Naive thymus-derived CD4-positive, alpha-beta T cell (primary cell): ENCODE results near the gene UPB1. TPM values are rescaled to one million over a fixed set of nuclear protein-coding genes. Genes with fewer than 3 reads are reported as not detected.
A peak's percentile ranks its signal among the peaks of the same experiment; 100 is the strongest.

Experiments used
- ATAC-seq: fragments of 150-1000 bp; cut with Tn5 transposase; 2 replicates; pipeline ENCODE4 v1.10.0; 2021; ENCODE audit warnings: mild to moderate bottlenecking, moderate library complexity
- CTCF ChIA-PET: fragments of 350-600 bp; sonication (Branson Sonifier 250); formaldehyde crosslinking; loops from one replicate; lab custom pipeline; 2021; ENCODE audit warnings: antibody characterized with exemption; lab: Charles Lee
- POLR2A ChIA-PET: fragments of 350-600 bp; sonication (Branson Sonifier 250); formaldehyde crosslinking; loops from one replicate; lab custom pipeline; 2021; ENCODE audit warnings: antibody characterized with exemption, inconsistent platforms; lab: Charles Lee
- DNase-seq, 9 donors: peaks; one replicate each; pipeline versions ENCODE4 v3.0.0 to v3.0.0-alpha.2; 2020 to 2022; ENCODE audit warnings: mixed read lengths in 1 of 9
- H3K27ac ChIP-seq: one replicate; pipeline ENCODE4 v1.7.0; 2013; ENCODE audit warnings: mild to moderate bottlenecking, low read depth, low read length, moderate library complexity
- H3K27me3 ChIP-seq, 2 donors: one replicate each; pipeline ENCODE4 v1.7.0; 2013; ENCODE audit warnings: low read length in 2 of 2, mild to moderate bottlenecking in 2 of 2, moderate library complexity in 2 of 2; ENCODE audit not compliant: control insufficient read depth in 2 of 2, insufficient read depth in 2 of 2
- H3K36me3 ChIP-seq, 3 experiments: 1 replicate in 2 of 3; 2 replicates in 1 of 3; pipeline ENCODE4 v1.7.0; 2013; ENCODE audit warnings: low read length in 3 of 3, mild to moderate bottlenecking in 3 of 3, moderate library complexity in 1 of 3; ENCODE audit not compliant: insufficient read depth in 3 of 3, control insufficient read depth in 2 of 3
- H3K4me1 ChIP-seq, 2 donors: one replicate each; pipeline ENCODE4 v1.7.0; 2013; ENCODE audit warnings: low read length in 2 of 2, mild to moderate bottlenecking in 2 of 2, moderate library complexity in 1 of 2; ENCODE audit not compliant: control insufficient read depth in 2 of 2, insufficient read depth in 2 of 2
- H3K4me3 ChIP-seq: 2 replicates; pipeline ENCODE4 v1.7.0; 2013; ENCODE audit warnings: mild to moderate bottlenecking, low read length
- H3K9me3 ChIP-seq, 3 experiments: 1 replicate in 2 of 3; 2 replicates in 1 of 3; pipeline ENCODE4 v1.7.0; 2013; ENCODE audit warnings: low read length in 3 of 3; ENCODE audit not compliant: control insufficient read depth in 2 of 3
- H3K27ac Mint-ChIP-seq, 9 donors: one replicate each; pipeline ENCODE4 v1.8.0; 2020 to 2022; ENCODE audit warnings: mixed read lengths in 9 of 9, mild to moderate bottlenecking in 8 of 9, moderate library complexity in 5 of 9, inconsistent platforms in 2 of 9
- H3K27me3 Mint-ChIP-seq, 5 donors: one replicate each; pipeline ENCODE4 v1.8.0; 2021 to 2022; ENCODE audit warnings: mixed read lengths in 5 of 5, mild to moderate bottlenecking in 1 of 5
- H3K36me3 Mint-ChIP-seq, 5 donors: one replicate each; pipeline ENCODE4 v1.8.0; 2020 to 2022; ENCODE audit warnings: mixed read lengths in 5 of 5, mild to moderate bottlenecking in 3 of 5, inconsistent platforms in 1 of 5
- H3K4me1 Mint-ChIP-seq, 7 donors: one replicate each; pipeline ENCODE4 v1.8.0; 2020 to 2022; ENCODE audit warnings: mixed read lengths in 7 of 7, mild to moderate bottlenecking in 3 of 7, inconsistent platforms in 1 of 7
- H3K4me3 Mint-ChIP-seq, 10 donors: one replicate each; pipeline ENCODE4 v1.8.0; 2020 to 2022; ENCODE audit warnings: mild to moderate bottlenecking in 10 of 10, mixed read lengths in 10 of 10, moderate library complexity in 6 of 10, inconsistent platforms in 2 of 10
- H3K9me3 Mint-ChIP-seq, 11 donors: one replicate each; pipeline ENCODE4 v1.8.0; 2020 to 2022; ENCODE audit warnings: mixed read lengths in 11 of 11, mild to moderate bottlenecking in 4 of 11, inconsistent platforms in 1 of 11, moderate library complexity in 1 of 11
- intact Hi-C, 2 donors: fragments of 100-400 bp; cut with micrococcal nuclease; formaldehyde crosslinking; loops; one replicate each; pipeline ENCODE4 v1.15.1; 2023
- polyA plus RNA-seq, 2 donors: library from polyadenylated mRNA; unstranded; fragments of 300-500 nt; fragmentation: Illumina TruSeq; gene quantifications; one replicate each; pipeline ENCODE4 v1.2.3, GENCODE V29; 2021
- total RNA-seq, 6 experiments: library from RNA in 5 of 6; stranded (reverse) in 5 of 6; gene quantifications; 1 replicate in 5 of 6; 2 replicates in 1 of 6; pipeline ENCODE4 v1.2.3 and lab custom pipeline; 2021 to 2026

The UPB1 gene
- total and polyA plus RNA-seq, 7 experiments from 2014 or later, result 0.14 to 3.4 (median 1.6) TPM

DNA sequence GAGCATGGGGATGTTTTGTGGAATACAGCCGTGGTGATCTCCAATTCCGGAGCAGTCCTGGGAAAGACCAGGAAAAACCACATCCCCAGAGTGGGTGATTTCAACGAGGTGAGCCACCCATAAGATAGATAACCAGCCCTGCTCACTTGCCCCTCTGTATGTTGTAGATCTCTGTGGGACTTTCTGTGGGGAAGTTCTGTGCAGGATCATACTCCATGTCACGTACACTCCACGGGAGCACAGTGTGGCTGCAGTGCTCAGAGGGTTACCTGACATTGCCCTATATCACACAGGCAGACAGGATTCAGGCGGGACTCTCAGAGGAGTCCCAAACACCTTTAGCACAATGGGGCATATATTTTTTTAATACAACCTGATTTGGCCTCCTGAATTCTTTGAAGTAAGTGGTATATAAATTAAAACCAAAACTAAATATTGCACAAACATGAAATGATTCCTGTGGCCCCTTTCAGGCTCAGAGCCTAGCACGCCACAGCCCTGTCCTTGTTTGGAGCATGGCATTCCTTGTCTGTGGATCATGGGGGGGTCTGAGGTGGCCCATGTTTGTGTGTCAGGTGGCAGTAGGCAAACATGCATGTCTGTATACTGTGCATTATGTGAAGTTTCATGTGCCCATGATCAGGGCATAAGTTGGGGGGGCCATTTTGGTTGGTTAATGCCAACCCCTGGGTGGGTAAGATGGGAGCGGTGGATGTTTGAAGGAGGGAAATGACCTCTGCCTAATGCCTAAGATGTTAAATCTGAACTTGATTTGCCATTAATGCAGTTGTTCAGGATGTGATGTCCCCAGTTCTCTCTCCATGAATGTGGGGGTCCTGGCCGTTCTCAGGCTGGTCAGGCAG, 18.5 kb downstream of the UPB1 start:
- intact Hi-C loops, result no loop called here
- Mint-ChIP-seq H3K4me1 (peaks cover 0 to 23% (median 8%) of the 10 kb centered on the region in 7 donors), H3K9me3 (no peaks in the 10 kb centered on the region), H3K27me3 (peaks cover 0 to 7% (median 0%) of the 10 kb centered on the region in 5 donors), H3K4me3 (no peak overlapping the region), H3K36me3 (peaks cover 0 to 3% (median 0%) of the 10 kb centered on the region in 5 donors), H3K27ac (no peak overlapping the region)
- DNase-seq, result no peak
- POLR2A ChIA-PET, result no interaction called here
- H3K27ac ChIP-seq, result no peak overlapping the region
- no peaks in the 10 kb centered on the region for H3K9me3 ChIP-seq
- no peak overlapping the region for H3K4me3 ChIP-seq
- CTCF ChIA-PET, result no interaction called here
- H3K27me3 ChIP-seq, result no peaks in the 10 kb centered on the region
- ATAC-seq, result no peak
- no peaks in the 10 kb centered on the region for H3K36me3 ChIP-seq
- H3K4me1 ChIP-seq, result no peaks in the 10 kb centered on the region

DNA sequence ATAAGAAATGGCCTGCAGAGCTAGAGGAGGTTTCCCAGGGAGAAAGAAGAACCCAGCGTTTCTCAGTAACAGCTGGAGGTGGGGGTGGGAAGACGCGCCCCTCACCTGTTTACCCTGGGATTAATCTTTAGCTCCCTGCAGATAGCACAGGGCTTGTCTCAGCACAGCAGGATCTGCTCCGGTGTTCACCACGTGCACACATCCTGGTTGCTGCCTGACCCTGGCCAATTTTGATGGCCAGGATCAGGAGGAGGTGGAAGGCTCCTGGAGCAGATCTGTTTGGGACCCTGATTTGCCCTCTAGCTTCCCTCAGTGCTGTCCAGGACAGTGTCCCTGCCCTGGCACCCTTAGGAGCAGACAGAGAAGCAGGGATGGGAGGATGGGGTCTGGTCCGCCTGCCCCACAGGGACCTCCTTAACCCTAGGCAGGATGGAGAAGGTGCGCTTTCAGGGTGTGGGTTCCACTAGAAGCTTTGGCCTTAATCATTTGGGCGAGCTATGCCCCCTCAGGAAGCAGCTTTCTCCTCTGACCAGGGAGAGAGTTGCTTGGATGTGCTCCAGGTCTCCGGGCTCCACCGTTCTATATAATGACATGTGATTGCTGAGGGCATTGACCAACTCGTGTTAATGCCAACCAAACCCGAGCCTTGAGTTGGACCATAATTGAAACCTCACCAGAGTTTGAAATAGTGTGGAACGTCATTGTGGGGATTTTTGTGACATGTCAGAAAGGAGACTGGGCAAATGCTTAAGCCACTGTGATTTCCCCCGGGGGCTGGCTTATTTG, 19.3 kb downstream of the UPB1 start:
- Mint-ChIP-seq H3K36me3 (peaks cover 0 to 3% (median 0%) of the 10 kb centered on the region in 5 donors), H3K4me1 (peaks cover 0 to 28% (median 8%) of the 10 kb centered on the region in 7 donors), H3K27me3 (peaks cover 0 to 3% (median 0%) of the 10 kb centered on the region in 5 donors), H3K27ac (no peak overlapping the region), H3K9me3 (no peaks in the 10 kb centered on the region), H3K4me3 (no peak overlapping the region)
- DNase-seq (no peak), ATAC-seq (no peak)
- H3K4me1 ChIP-seq, result no peaks in the 10 kb centered on the region
- no peak overlapping the region for H3K4me3 ChIP-seq
- H3K9me3 ChIP-seq, result no peaks in the 10 kb centered on the region
- ChIA-PET POLR2A (no interaction called here), CTCF (no interaction called here)
- H3K27me3 ChIP-seq, result no peaks in the 10 kb centered on the region
- H3K36me3 ChIP-seq, result no peaks in the 10 kb centered on the region
- intact Hi-C loops, result no loop called here
- H3K27ac ChIP-seq, result no peak overlapping the region

DNA sequence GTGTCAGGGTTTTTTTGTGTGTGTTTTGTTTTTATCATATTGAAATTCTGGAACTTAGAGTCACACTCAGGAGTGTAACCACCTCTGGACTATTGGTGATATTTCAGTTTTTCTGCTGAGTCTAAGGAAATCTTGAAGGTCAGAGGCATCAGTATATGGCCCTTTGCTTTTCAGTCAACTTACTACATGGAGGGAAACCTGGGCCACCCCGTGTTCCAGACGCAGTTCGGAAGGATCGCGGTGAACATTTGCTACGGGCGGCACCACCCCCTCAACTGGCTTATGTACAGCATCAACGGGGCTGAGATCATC, 19.9 kb downstream of the UPB1 start:
- CTCF ChIA-PET, result interaction anchor here (0.6 kb wide), 1 partner anchor 244 kb away, joined by 3 read pairs; no protein-coding TSS in a partner anchor
- H3K27ac Mint-ChIP-seq, result no peak overlapping the region
- H3K9me3 Mint-ChIP-seq, result no peaks in the 10 kb centered on the region
- Histone ChIP-seq H3K27ac (no peak overlapping the region), H3K36me3 (no peaks in the 10 kb centered on the region), H3K4me3 (no peak overlapping the region), H3K27me3 (no peaks in the 10 kb centered on the region), H3K4me1 (no peaks in the 10 kb centered on the region), H3K9me3 (no peaks in the 10 kb centered on the region)
- DNase-seq (no peak), ATAC-seq (no peak)
- no peak overlapping the region for H3K4me3 Mint-ChIP-seq
- peaks cover 0 to 28% (median 8%) of the 10 kb centered on the region in 7 donors for H3K4me1 Mint-ChIP-seq
- peaks cover 0 to 3% (median 0%) of the 10 kb centered on the region in 5 donors for H3K36me3 Mint-ChIP-seq
- POLR2A ChIA-PET, result no interaction called here
- intact Hi-C loops, result no loop called here
- H3K27me3 Mint-ChIP-seq, result peaks cover 0 to 3% (median 0%) of the 10 kb centered on the region in 5 donors

DNA sequence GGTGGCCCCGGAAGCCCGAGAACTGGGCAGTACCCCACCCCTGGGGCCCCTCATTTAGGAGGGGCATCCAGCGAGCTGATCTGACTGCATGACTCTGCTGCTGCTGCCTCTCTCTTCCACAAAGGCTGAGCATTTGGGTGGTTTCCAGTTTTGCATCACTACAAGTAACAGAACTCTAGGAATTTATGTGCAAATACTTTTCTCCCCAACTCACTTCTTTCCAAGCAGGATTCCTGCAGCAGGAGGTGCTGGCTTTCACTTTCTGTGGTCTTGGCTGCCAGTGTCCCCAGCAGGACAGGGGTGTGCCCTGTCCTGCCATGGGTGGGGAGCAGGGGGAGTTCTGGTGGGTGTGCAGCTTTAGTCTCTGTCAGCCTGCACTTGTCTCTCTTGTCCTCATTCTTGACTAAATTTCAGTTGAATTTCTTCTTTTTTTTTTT, 21.2 kb downstream of the UPB1 start:
- intact Hi-C loops, result no loop called here
- no peaks in the 10 kb centered on the region for H3K4me1 ChIP-seq
- H3K36me3 ChIP-seq, result no peaks in the 10 kb centered on the region
- ChIA-PET POLR2A (no interaction called here), CTCF (interaction anchor here (0.6 kb wide), 1 partner anchor 1988 kb away, joined by 4 read pairs; no protein-coding TSS in a partner anchor)
- Mint-ChIP-seq H3K9me3 (no peaks in the 10 kb centered on the region), H3K4me3 (no peak overlapping the region), H3K36me3 (peaks cover 0 to 3% (median 0%) of the 10 kb centered on the region in 5 donors), H3K27ac (no peak overlapping the region), H3K27me3 (peaks cover 0 to 3% (median 0%) of the 10 kb centered on the region in 5 donors), H3K4me1 (peaks cover 0 to 16% (median under 1%) of the 10 kb centered on the region in 7 donors)
- no peaks in the 10 kb centered on the region for H3K27me3 ChIP-seq
- H3K9me3 ChIP-seq, result no peaks in the 10 kb centered on the region
- no peak overlapping the region for H3K27ac ChIP-seq
- no peak overlapping the region for H3K4me3 ChIP-seq
- no peak for DNase-seq
- ATAC-seq, result peak; percentile 56

DNA sequence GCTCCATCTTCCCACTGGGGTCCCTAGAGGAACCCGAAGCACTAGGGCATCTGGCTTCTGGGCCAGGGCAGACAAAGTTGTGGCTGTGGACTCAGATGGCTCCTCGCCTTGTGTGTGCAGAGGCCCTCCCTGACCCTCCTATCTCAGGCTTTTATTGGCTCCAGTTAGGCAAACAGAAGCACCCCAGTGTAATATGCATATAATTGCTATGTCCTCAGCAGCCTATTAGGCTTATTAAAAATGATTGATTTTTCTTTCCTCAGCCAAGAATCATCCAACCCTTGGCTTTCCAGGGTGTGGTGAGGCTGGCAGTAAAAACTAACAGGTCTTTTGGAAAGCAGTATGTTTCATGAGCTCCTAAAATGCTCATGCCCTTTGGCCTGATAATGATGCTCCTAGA, 22.3 kb downstream of the UPB1 start:
- H3K4me3 Mint-ChIP-seq, result no peak overlapping the region
- H3K36me3 Mint-ChIP-seq, result peaks cover 0 to 3% (median 0%) of the 10 kb centered on the region in 5 donors
- no peak for DNase-seq
- no peaks in the 10 kb centered on the region for H3K4me1 ChIP-seq
- ChIA-PET CTCF (no interaction called here), POLR2A (interaction anchor here (0.5 kb wide), 1 partner anchor 115 kb away, joined by 3 read pairs; no protein-coding TSS in a partner anchor)
- no peak overlapping the region for H3K27ac Mint-ChIP-seq
- ATAC-seq, result no peak
- intact Hi-C loops, result no loop called here
- H3K9me3 ChIP-seq, result no peaks in the 10 kb centered on the region
- H3K36me3 ChIP-seq, result no peaks in the 10 kb centered on the region
- H3K27me3 ChIP-seq, result no peaks in the 10 kb centered on the region
- H3K27ac ChIP-seq, result no peak overlapping the region
- peaks cover 0 to 3% (median 0%) of the 10 kb centered on the region in 5 donors for H3K27me3 Mint-ChIP-seq
- H3K4me1 Mint-ChIP-seq, result peaks cover 0 to 14% (median 5%) of the 10 kb centered on the region in 7 donors
- H3K4me3 ChIP-seq, result no peak overlapping the region
- H3K9me3 Mint-ChIP-seq, result no peaks in the 10 kb centered on the region

DNA sequence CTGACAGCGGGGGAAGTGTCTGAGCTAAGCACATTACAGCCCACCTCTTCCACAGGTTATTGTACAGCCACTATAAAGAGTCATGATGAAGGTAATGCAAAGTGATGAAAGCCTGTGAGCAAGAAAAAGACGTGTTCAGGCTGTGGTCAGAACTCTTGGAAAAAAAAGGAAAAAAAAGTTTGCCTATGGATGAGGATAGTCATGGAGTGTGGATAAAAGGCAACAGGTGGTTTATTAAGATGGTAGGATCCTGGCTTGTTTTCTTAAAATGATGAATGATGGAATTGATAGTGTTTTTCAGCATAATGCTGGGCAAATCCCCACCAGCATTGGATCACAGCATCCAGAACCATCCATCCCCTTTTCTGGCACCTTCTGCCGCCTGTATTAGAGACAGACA, 23.1 kb downstream of the UPB1 start:
- Mint-ChIP-seq H3K9me3 (no peaks in the 10 kb centered on the region), H3K4me1 (peaks cover 0 to 14% (median 5%) of the 10 kb centered on the region in 7 donors), H3K27me3 (peaks cover 0 to 3% (median 0%) of the 10 kb centered on the region in 5 donors), H3K4me3 (no peak overlapping the region), H3K27ac (no peak overlapping the region), H3K36me3 (peaks cover 0 to 3% (median 0%) of the 10 kb centered on the region in 5 donors)
- intact Hi-C loops, result no loop called here
- H3K27ac ChIP-seq, result no peak overlapping the region
- ChIA-PET CTCF (interaction anchor here (1.4 kb wide), 1 partner anchor 16 kb away, joined by 5 read pairs; no protein-coding TSS in a partner anchor), POLR2A (no interaction called here)
- H3K36me3 ChIP-seq, result no peaks in the 10 kb centered on the region
- H3K4me3 ChIP-seq, result no peak overlapping the region
- no peaks in the 10 kb centered on the region for H3K9me3 ChIP-seq
- ATAC-seq, result no peak
- H3K27me3 ChIP-seq, result no peaks in the 10 kb centered on the region
- no peaks in the 10 kb centered on the region for H3K4me1 ChIP-seq
- DNase-seq, result no peak
